ENCODE results near the gene KCNH2. TPM values are rescaled to one million over a fixed set of nuclear protein-coding genes. Genes with fewer than 3 reads are reported as not detected.

The KCNH2 gene
- total RNA-seq, 2 donors from 2014 or later = 59.1 to 82.1 TPM

DNA sequence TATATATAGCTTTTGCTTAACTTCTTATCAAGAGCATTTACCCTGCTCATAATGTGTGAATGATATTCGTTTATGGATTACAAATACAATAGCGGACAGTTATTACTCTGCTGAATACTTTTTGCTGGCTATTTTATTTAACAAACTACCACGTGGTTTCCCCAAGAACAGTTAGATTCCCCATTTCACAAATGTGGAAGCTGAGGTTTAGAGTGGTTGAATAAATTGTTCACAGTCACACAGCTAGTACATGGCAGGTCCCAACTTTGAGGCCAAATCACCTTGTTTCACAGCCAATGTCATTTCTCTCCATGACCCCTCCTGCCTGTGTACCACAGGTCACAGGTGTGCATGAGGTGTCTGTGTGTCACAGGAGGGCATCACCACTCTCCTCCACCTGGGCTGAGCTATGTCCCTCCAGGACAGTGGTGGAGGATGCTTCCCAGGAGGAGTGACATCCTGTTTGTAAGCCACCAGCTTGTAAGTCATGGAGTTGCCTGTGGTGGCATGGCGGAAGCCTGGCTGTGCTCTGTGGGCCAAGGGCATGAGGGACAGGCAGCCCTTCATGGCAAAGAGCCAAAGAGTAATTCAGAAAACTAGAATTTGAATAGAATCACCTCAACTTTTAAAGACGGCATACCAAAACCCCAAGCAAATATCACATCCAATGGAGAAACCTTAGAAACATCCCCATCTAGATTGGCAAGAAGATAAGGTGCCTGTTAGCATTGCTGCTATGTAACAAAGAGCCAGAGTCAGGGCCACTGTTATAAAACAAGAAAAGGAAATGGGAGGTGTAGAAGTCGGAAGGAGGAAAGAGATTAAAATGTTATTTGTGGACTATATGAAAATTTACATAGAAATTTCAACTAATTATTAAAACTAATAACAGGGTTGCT lies 73.9 kb downstream of the KCNH2 start:
- DNase-seq = no peak
- no peak for ATAC-seq
- intact Hi-C loops (cut with DNase I) = no loop called here

DNA sequence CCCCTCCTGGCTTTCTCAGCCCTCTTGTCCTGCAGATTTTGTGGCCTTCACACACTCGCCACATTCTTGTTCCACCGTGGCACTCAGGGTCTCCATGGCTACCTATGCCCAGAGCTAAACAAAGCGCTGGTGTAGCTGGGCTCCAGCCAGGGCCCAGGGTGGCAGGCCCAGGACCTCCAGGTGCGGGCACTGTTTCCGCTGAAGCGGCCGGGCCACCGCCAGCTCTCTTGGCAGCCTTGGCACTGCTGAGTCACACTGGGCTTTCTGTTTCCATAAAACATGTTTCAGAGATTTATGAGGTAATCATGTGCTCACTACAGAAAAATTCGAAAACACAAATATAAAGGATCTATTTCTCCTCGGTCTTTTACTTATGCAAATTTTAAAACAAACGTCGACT lies 74.5 kb downstream of the KCNH2 start:
- intact Hi-C loops (cut with DNase I) = no loop called here
- ATAC-seq = peak; percentile 69 to 91
- peak; percentile 78 for DNase-seq

DNA sequence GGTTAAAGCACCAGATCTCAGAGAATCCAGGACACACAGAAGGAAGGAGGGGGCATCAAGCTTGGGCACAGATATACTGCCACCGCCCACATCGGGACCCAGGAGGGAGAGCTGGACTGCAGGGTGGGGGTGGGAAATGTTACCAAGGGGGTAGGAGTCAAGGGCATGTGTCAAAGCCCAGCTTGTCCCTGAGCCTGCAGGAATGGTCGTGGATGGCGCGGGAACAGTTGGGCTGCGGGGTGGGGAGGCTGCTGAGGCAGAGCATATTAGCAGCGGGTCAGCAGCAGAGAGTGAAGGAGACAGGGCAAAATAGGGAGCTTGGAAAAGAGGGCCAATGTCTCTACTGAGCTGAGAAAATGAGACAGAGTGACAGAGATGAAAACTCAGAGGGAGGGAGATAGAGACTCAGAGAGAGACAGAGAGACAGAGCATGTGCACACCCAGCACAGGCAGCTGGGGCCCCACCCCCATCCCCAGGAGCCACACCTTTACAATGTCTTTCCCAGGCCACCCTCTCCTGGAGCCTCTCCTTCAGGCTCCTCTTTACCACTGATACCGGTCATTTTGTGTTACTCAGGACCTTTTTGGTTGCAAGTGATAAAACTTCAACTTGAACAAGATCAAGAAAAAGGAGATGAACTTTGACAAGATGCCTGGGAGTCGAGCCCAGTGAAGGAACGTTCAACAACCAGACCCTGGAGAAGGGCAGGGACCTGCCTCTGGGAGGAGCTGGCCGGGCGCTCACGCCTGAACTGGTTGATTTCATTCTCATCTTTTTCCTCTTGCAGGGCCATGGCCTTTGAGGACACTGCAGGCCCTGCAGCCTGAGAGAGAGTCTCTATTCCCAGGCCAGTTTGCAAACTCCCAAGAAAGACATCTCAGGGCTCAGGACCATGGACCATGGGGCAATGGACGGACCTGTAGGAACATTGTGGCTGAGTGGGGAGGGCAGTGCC lies 75.8 kb downstream of the KCNH2 start:
- no peak for ATAC-seq
- intact Hi-C loops (cut with DNase I) = no loop called here
- no peak for DNase-seq

DNA sequence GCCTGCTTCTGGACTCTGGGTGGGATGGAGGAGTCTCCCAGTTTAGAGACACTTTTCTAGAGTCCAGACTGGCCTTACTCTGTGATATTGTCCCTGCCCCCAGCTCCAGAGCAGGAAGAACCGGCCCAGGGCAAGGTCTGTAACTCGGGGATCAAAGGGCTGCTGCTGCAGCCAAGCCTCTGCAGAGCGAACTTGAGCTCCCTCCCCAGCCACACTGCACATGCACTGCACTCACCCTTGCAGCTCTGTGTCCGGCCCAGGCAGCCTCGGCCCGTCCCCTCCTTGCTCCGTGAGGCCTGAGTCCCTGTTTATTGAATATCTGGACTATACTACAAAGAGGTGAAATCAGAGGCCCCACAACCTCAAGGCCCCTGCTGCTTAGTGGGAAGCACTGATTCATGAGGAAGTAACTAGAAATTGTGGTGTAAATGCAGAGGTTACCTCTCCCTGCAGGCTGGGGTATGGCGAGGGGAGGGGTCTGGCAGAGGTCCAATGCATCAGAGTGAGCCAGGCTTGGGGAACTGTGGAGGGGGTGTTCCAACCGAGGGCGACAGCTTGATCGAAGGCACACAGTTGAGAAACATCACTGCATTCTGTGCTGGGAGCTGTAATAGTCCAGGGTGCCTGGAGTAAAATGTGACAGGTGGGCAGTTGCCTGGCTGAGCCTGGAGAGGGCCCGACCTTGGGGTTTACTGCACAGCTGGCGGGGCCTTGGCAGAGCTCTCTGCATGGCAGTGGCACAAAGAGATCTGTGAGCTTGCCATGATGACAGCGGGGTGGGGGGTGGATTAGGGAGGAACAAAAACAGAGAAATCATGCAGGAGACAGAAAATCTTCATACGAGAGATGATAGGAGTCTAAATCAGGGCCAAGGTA lies 76.7 kb downstream of the KCNH2 start:
- no peak for ATAC-seq
- intact Hi-C loops (cut with DNase I) = no loop called here
- DNase-seq = no peak

DNA sequence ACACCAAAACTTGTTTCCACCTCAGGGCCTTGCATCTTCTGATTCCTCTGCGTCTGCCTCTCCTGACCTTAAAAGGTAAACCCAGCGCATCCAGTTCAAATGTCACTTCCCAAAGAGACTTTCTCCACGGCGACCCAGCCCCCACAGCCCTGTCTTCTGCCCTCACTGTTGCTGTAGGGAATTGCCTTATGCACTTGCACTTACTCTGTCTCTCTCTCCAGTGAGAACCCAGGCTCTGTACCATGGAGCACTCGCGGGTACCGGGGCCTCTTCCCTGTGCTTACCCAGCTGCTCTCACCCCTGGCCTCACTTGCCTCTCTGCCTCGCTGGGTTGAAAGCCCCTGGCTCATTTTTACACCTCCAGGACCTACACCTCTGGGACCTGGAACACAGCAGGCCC lies 77.4 kb downstream of the KCNH2 start:
- DNase-seq = no peak
- ATAC-seq = no peak
- intact Hi-C loops (cut with DNase I) = no loop called here

DNA sequence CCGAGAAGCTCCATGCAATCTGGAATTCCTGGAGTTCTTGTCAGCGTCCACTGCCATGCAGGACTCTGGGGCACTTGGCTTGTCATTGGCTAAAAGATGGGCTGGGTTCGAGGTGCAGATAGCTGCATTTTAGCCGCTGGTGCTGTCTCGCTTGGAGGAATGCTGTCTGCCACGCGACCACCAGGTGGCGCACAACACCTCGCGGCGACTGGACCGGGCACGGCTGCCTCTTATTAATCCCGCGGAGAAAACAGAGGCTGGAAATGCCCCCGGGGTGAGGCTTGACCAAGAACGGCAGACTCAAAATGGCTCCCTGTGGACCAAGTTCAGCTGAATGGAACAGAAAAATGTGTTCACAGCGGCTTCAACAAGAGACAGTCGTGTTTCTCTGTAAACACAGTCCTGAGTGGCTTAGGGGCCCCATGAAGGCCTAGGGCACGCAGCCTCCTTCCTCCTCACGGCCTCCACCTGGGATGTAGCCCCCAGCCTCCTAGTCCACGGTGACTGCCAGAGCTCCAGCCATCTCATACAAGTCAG lies 79.6 kb downstream of the KCNH2 start:
- peak; percentile 76 to 77 for ATAC-seq
- peak; percentile 87 for DNase-seq
- intact Hi-C loops (cut with DNase I) = loop anchor here (1.0 to 5.0 kb wide), 2 partner anchors 89 to 90 kb away; no protein-coding TSS in a partner anchor

DNA sequence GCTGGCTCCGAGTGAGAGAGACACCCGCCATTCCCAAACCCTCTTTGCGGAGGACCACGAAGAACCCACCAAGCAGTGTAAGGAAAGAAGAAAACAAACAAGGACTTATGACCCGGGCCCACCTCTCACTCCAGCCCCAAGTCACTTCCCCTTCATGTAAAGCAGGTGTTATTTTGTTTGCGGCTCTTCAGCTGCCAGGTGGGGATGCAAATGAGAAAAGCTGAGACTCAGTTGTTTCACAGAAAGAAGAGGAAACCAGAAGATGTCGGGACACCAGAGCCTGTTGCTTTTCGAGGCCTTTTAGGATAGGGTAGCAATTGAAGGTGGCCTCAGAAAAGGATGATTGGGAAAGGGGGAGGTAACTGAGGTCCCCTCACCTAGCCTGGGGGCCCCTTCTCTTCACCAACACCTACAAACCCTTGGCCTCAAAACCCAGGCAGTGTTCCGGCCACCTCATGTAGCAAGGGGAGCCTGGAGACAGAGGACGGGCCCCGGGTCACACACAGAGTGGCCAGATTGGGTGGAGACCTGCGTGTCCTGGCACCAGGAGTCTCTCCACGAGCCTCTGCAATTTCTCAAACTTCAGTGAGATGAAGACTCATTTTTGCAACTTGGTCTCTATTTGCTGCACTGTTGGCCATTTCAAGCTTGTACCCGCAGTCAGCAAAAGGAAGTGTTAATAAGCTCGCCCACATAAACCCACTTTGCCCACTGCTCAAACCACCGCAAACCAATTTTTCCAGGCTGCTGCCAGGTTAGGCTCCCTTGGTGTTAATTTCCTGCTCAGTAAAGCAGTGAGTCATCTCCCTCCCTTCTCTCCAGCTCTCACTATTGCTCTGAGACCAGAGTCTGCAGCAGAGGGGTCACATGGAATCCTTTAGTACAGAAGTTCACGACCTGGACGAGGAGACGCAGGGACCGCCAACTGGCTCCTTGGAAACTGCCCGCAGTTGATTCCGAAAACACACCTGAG lies 80.3 kb downstream of the KCNH2 start:
- intact Hi-C loops (cut with DNase I) = loop anchor here (1.0 to 5.0 kb wide), 2 partner anchors 90 to 91 kb away; no protein-coding TSS in a partner anchor
- no peak for ATAC-seq

DNA sequence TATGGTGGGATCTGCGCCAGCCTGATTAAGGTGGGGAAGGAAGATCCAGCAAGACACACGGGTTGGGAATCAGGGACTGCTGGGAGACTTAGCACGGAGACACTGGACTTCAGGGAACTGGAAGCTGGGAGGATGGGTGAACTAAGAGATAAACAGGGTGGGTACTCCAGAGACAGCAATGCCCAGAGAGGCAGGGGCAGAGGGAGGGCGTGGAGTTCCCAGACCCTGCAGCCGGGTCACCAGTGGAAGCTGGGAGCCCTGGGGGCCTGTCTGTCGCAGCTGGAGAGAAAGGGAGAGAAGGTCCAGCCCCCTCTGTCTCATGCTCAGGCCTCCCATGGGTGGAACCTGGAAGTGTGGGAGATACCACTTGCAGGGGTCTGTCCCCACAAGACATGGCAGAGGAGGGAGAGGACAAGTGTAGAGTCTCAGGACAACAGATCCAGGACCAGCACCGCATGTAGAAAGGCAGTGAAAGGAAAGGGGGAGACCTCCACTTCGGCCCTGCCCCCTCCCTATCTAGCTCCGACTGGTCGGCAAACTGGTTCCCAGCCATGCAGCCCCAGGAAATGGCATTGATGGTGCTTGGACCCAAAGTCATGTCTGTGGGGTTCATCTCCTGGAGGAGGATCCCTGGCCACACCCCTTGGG lies 81.4 kb downstream of the KCNH2 start:
- DNase-seq = no peak
- intact Hi-C loops (cut with DNase I) = loop anchor here in 1 of 2 donors (5.0 kb wide), 1 partner anchor 91 kb away; no protein-coding TSS in a partner anchor

More for the DNA sequence above, 80.3 kb downstream of the KCNH2 start:
- no peak for DNase-seq

DNA sequence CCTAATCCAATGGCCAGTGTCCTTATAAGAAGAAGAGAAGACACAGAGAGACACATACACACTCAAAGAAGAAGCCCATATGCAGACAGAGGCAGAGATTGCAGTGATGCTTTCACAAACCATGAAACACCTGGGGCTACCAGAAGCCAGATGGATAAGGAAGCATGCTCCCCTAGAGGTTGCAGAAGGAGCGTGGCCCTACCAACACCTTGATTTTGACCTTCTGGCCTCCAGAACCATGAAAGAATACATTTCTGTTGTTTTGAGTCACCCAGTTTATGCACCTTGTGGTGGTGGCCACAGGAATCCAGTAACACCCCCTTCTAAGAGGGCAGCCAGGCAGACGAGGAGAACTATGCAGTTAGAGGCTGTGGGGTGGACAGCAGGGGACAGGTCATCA lies 82.3 kb downstream of the KCNH2 start:
- DNase-seq (no peak), ATAC-seq (no peak)
- intact Hi-C loops (cut with DNase I) = loop anchor here in 1 of 2 donors (5.0 kb wide), 1 partner anchor 91 kb away; no protein-coding TSS in a partner anchor

More for the DNA sequence above, 81.4 kb downstream of the KCNH2 start:
- no peak for ATAC-seq

Other genes starting within 250 kb of the KCNH2 start
- 10 to 100 TPM; 18.6 to 25.6 TPM for gene GIMAP5, start 240.9 kb downstream of the KCNH2 start, total RNA-seq
- gene TMEM176B, start 178.0 kb downstream of the KCNH2 start, total RNA-seq = 100 to 1,000 TPM; 125 to 241 TPM
- gene TMEM176A, start 177.6 kb downstream of the KCNH2 start, total RNA-seq = 100 to 1,000 TPM in 1 of 2 donors, 10 to 100 TPM in 1; 92.1 to 110 TPM
- gene AOC1, start 125.8 kb downstream of the KCNH2 start, total RNA-seq = under 1 TPM; 0.21 to 0.37 TPM
- 10 to 100 TPM; 13.1 to 63.9 TPM for gene NOS3, start 12.7 kb upstream of the KCNH2 start, total RNA-seq
- gene ATG9B, start 46.2 kb upstream of the KCNH2 start, total RNA-seq = under 1 TPM; 0.13 to 0.32 TPM
- gene ABCB8, start 50.1 kb upstream of the KCNH2 start, total RNA-seq = 10 to 100 TPM; 20.1 to 21.6 TPM
- 1 to 10 TPM; 4.0 to 4.2 TPM for gene ASIC3, start 70.2 kb upstream of the KCNH2 start, total RNA-seq
- gene CDK5, start 79.6 kb upstream of the KCNH2 start, total RNA-seq = 1 to 10 TPM; 5.1 to 7.8 TPM
- gene SLC4A2, start 81.3 kb upstream of the KCNH2 start, total RNA-seq = 100 to 1,000 TPM in 1 of 2 donors, 10 to 100 TPM in 1; 71.6 to 107 TPM
- 10 to 100 TPM; 62.9 to 73.2 TPM for gene FASTK, start 102.5 kb upstream of the KCNH2 start, total RNA-seq
- gene TMUB1, start 105.2 kb upstream of the KCNH2 start, total RNA-seq = 10 to 100 TPM; 36.3 to 37.9 TPM
- 10 to 100 TPM; 53.0 to 61.5 TPM for gene AGAP3, start 108.2 kb upstream of the KCNH2 start, total RNA-seq
- under 1 TPM in 1 of 2 donors, not detected in 1; 0.56 TPM for gene GBX1, start 189.4 kb upstream of the KCNH2 start, total RNA-seq
- 10 to 100 TPM in 1 of 2 donors, 1 to 10 TPM in 1; 8.2 to 12.8 TPM for gene ASB10, start 208.9 kb upstream of the KCNH2 start, total RNA-seq
- gene H2BK1, start 232.2 kb upstream of the KCNH2 start, total RNA-seq = not detected
- gene ABCF2, start 248.9 kb upstream of the KCNH2 start, total RNA-seq = 10 to 100 TPM; 21.4 to 33.6 TPM

Data from left cardiac atrium (tissue), 4 donors.